ENCODE data around the gene CDCA4.

CDCA4 gene

GRCh38 chr14:104989236-104989950 lies 31.5 kb downstream of the CDCA4 start:
- no peak for DNase-seq (ENCODE audit: low read depth)

- no peak for DNase-seq (ENCODE audit: low read depth)
Observed at GRCh38 chr14:104986487-104987164, 34.3 kb downstream of the CDCA4 start.

- peak; percentile 77 for DNase-seq (ENCODE audit: low read depth)
Observed at GRCh38 chr14:104985675-104986486, 35.0 kb downstream of the CDCA4 start, which contains the start of gene CLBA1. CLBA1 (plus strand) TSS chr14:104985788; CDS start chr14:104986432, 644 bp downstream.

- no peak for DNase-seq (ENCODE audit: low read depth)
Observed at GRCh38 chr14:104984056-104984894, 36.6 kb downstream of the CDCA4 start.

GRCh38 chr14:104983231-104983721 lies 37.6 kb downstream of the CDCA4 start:
- DNase-seq (ENCODE audit: low read depth): no peak

- no peak for DNase-seq (ENCODE audit: low read depth)
Observed at GRCh38 chr14:104982548-104983230, 38.2 kb downstream of the CDCA4 start.

- DNase-seq (ENCODE audit: low read depth): no peak
Observed at GRCh38 chr14:104981699-104982541, 39.0 kb downstream of the CDCA4 start.

GRCh38 chr14:104980611-104981531 lies 40.0 kb downstream of the CDCA4 start:
- DNase-seq (ENCODE audit: low read depth): no peak

- DNase-seq (ENCODE audit: low read depth): no peak
Observed at GRCh38 chr14:104979758-104980610, 40.9 kb downstream of the CDCA4 start.

- DNase-seq (ENCODE audit: low read depth): no peak
Observed at GRCh38 chr14:104978746-104979691, 41.9 kb downstream of the CDCA4 start.

GRCh38 chr14:104977681-104978653 lies 42.9 kb downstream of the CDCA4 start, which contains the start of gene AHNAK2:
AHNAK2 (minus strand) TSS chr14:104978374; CDS start chr14:104978237, 137 bp downstream.
- no peak for DNase-seq (ENCODE audit: low read depth)

GRCh38 chr14:104977008-104977680 lies 43.7 kb downstream of the CDCA4 start:
- DNase-seq (ENCODE audit: low read depth): no peak

- peak; percentile 80 for DNase-seq (ENCODE audit: low read depth)
Observed at GRCh38 chr14:104976198-104977007, 44.5 kb downstream of the CDCA4 start.
